ENCODE data around the gene SNX22. TPM values are rescaled to one million over a fixed set of nuclear protein-coding genes. Genes with fewer than 3 reads are reported as not detected.

SNX22 gene
- total and polyA plus RNA-seq, 9 of the 15 experiments (the other 6 are each of a cell fraction or from before 2014, with no cell fraction given): 0.91 to 3.0 (median 2.0) TPM

DNA sequence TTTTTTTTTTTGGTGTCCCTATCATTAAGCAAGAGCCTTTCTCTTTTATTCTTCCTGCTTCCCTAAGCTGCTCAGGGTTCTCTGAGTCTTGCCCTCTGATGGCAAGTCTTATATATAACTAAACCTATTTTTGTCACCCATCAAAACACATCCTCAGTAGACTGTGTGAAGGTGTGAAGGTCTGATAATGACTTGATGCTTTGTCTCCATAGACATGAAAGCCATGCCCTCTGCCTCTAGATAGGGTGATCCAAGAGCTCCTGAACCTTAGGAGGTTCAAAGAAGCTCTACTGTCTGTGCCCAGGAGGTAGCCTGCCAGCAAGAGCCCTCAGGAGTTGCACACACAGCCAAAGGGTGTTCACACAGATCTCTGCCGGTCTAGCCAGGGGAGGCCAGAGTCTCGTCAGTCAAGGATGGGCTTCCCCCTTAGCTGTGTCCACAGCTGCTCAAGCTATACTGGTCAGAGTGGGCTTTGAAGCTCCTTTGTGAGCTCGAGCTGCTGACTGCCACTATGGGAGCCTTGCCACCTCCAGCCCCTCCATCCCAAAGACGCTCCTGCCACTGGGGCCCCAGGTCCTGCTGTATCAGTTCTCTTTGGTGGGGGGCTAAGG is 13.1 kb upstream of the SNX22 start (continued):
- TF ChIP-seq, protein P1, sequence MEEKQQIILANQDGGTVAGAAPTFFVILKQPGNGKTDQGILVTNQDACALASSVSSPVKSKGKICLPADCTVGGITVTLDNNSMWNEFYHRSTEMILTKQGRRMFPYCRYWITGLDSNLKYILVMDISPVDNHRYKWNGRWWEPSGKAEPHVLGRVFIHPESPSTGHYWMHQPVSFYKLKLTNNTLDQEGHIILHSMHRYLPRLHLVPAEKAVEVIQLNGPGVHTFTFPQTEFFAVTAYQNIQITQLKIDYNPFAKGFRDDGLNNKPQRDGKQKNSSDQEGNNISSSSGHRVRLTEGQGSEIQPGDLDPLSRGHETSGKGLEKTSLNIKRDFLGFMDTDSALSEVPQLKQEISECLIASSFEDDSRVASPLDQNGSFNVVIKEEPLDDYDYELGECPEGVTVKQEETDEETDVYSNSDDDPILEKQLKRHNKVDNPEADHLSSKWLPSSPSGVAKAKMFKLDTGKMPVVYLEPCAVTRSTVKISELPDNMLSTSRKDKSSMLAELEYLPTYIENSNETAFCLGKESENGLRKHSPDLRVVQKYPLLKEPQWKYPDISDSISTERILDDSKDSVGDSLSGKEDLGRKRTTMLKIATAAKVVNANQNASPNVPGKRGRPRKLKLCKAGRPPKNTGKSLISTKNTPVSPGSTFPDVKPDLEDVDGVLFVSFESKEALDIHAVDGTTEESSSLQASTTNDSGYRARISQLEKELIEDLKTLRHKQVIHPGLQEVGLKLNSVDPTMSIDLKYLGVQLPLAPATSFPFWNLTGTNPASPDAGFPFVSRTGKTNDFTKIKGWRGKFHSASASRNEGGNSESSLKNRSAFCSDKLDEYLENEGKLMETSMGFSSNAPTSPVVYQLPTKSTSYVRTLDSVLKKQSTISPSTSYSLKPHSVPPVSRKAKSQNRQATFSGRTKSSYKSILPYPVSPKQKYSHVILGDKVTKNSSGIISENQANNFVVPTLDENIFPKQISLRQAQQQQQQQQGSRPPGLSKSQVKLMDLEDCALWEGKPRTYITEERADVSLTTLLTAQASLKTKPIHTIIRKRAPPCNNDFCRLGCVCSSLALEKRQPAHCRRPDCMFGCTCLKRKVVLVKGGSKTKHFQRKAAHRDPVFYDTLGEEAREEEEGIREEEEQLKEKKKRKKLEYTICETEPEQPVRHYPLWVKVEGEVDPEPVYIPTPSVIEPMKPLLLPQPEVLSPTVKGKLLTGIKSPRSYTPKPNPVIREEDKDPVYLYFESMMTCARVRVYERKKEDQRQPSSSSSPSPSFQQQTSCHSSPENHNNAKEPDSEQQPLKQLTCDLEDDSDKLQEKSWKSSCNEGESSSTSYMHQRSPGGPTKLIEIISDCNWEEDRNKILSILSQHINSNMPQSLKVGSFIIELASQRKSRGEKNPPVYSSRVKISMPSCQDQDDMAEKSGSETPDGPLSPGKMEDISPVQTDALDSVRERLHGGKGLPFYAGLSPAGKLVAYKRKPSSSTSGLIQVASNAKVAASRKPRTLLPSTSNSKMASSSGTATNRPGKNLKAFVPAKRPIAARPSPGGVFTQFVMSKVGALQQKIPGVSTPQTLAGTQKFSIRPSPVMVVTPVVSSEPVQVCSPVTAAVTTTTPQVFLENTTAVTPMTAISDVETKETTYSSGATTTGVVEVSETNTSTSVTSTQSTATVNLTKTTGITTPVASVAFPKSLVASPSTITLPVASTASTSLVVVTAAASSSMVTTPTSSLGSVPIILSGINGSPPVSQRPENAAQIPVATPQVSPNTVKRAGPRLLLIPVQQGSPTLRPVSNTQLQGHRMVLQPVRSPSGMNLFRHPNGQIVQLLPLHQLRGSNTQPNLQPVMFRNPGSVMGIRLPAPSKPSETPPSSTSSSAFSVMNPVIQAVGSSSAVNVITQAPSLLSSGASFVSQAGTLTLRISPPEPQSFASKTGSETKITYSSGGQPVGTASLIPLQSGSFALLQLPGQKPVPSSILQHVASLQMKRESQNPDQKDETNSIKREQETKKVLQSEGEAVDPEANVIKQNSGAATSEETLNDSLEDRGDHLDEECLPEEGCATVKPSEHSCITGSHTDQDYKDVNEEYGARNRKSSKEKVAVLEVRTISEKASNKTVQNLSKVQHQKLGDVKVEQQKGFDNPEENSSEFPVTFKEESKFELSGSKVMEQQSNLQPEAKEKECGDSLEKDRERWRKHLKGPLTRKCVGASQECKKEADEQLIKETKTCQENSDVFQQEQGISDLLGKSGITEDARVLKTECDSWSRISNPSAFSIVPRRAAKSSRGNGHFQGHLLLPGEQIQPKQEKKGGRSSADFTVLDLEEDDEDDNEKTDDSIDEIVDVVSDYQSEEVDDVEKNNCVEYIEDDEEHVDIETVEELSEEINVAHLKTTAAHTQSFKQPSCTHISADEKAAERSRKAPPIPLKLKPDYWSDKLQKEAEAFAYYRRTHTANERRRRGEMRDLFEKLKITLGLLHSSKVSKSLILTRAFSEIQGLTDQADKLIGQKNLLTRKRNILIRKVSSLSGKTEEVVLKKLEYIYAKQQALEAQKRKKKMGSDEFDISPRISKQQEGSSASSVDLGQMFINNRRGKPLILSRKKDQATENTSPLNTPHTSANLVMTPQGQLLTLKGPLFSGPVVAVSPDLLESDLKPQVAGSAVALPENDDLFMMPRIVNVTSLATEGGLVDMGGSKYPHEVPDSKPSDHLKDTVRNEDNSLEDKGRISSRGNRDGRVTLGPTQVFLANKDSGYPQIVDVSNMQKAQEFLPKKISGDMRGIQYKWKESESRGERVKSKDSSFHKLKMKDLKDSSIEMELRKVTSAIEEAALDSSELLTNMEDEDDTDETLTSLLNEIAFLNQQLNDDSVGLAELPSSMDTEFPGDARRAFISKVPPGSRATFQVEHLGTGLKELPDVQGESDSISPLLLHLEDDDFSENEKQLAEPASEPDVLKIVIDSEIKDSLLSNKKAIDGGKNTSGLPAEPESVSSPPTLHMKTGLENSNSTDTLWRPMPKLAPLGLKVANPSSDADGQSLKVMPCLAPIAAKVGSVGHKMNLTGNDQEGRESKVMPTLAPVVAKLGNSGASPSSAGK (IDR thresholded peaks at IDR 0.05): no peak
- TF ChIP-seq POU5F1 (IDR thresholded peaks at IDR 0.05; ENCODE audit: borderline replicate concordance, low read depth, low read length, partially characterized antibody) (no peak), NR3C1 (CRISPR knock-in tag; IDR thresholded peaks at IDR 0.05) (no peak), CBX2 (IDR thresholded peaks at IDR 0.05; ENCODE audit: insufficient read depth, low read length, poor library complexity, severe bottlenecking) (no peak), MIER1 (IDR thresholded peaks at IDR 0.05; ENCODE audit: low read depth) (no peak), ZNF695 (CRISPR knock-in tag; IDR thresholded peaks at IDR 0.05) (no peak), FOSL1 (tag; conservative IDR thresholded peaks at IDR 0.05) (no peak), SMARCC2 (IDR thresholded peaks at IDR 0.05; ENCODE audit: low read depth) (no peak), BRD4 (IDR thresholded peaks at IDR 0.05) (no peak), SNIP1 (IDR thresholded peaks at IDR 0.05; ENCODE audit: low read depth) (no peak), ZNF239 (CRISPR knock-in tag; IDR thresholded peaks at IDR 0.05) (no peak), CBFA2T3 (IDR thresholded peaks at IDR 0.05) (peak; percentile 62)
- TF ChIP-seq, protein P2, sequence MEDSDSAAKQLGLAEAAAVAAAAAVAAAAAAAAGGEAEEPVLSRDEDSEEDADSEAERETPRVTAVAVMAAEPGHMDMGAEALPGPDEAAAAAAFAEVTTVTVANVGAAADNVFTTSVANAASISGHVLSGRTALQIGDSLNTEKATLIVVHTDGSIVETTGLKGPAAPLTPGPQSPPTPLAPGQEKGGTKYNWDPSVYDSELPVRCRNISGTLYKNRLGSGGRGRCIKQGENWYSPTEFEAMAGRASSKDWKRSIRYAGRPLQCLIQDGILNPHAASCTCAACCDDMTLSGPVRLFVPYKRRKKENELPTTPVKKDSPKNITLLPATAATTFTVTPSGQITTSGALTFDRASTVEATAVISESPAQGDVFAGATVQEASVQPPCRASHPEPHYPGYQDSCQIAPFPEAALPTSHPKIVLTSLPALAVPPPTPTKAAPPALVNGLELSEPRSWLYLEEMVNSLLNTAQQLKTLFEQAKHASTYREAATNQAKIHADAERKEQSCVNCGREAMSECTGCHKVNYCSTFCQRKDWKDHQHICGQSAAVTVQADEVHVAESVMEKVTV (CRISPR knock-in tag; IDR thresholded peaks at IDR 0.05): no peak
- TF ChIP-seq, protein P3, sequence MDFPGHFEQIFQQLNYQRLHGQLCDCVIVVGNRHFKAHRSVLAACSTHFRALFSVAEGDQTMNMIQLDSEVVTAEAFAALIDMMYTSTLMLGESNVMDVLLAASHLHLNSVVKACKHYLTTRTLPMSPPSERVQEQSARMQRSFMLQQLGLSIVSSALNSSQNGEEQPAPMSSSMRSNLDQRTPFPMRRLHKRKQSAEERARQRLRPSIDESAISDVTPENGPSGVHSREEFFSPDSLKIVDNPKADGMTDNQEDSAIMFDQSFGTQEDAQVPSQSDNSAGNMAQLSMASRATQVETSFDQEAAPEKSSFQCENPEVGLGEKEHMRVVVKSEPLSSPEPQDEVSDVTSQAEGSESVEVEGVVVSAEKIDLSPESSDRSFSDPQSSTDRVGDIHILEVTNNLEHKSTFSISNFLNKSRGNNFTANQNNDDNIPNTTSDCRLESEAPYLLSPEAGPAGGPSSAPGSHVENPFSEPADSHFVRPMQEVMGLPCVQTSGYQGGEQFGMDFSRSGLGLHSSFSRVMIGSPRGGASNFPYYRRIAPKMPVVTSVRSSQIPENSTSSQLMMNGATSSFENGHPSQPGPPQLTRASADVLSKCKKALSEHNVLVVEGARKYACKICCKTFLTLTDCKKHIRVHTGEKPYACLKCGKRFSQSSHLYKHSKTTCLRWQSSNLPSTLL (IDR thresholded peaks at IDR 0.05): no peak

Data from K562 (cell line).